Measurements from ENCODE around the gene CCDC197.

- TF ChIP-seq CTCF (IDR thresholded peaks at IDR 0.05): no peak
- TF ChIP-seq EZH2 (IDR thresholded peaks at IDR 0.05; ENCODE audit: borderline replicate concordance, insufficient read depth, low read depth, low read length, poor library complexity, severe bottlenecking): no peak
Observed at GRCh38 chr14:94046696-94047250, 49.7 kb downstream of the CCDC197 start.

All from B cell (primary cell).